Neural cell (in vitro differentiated cells): ENCODE data around the gene LMF2. TPM values are rescaled to one million over a fixed set of nuclear protein-coding genes. Genes with fewer than 3 reads are reported as not detected.

Source experiments
- H2AFZ ChIP-seq: fragments of 200-600, 300-800 bp; sonication (generic), shearing (Covaris generic); 2 replicates; pipeline ENCODE4 v1.6.0; 2014; ENCODE audit warnings: low read depth, mild to moderate bottlenecking, antibody characterized with exemption, low read length, moderate library complexity
- H3F3A ChIP-seq: fragments of 200-600 bp; shearing (Covaris generic); 2 replicates; pipeline ENCODE4 v1.6.1; 2016; ENCODE audit warnings: mild to moderate bottlenecking, moderate library complexity, mixed read lengths, antibody characterized with exemption, low read length; ENCODE audit not compliant: insufficient read depth, poor library complexity, severe bottlenecking
- H3K27ac ChIP-seq: fragments of 200-600, 300-800 bp; sonication (generic), shearing (Covaris generic); 2 replicates; pipeline ENCODE4 v1.5.1; 2014; ENCODE audit warnings: mild to moderate bottlenecking, low read length, moderate library complexity
- H3K27me3 ChIP-seq: fragments of 300-800, 200-600 bp; sonication (generic), shearing (Covaris generic); 2 replicates; pipeline ENCODE4 v1.6.0; 2014; ENCODE audit warnings: mild to moderate bottlenecking, low read depth, low read length, moderate library complexity; ENCODE audit not compliant: insufficient read depth
- H3K36me3 ChIP-seq: fragments of 300-800, 200-600 bp; sonication (generic), shearing (Covaris generic); 2 replicates; pipeline ENCODE4 v1.5.1; 2014; ENCODE audit warnings: mild to moderate bottlenecking, antibody characterized with exemption, low read length, moderate library complexity; ENCODE audit not compliant: insufficient read depth
- H3K4me2 ChIP-seq: fragments of 300-800, 200-600 bp; sonication (generic), shearing (Covaris generic); 2 replicates; pipeline ENCODE4 v1.6.0; 2014; ENCODE audit warnings: mild to moderate bottlenecking, low read length
- H3K4me3 ChIP-seq: fragments of 300-800, 200-600 bp; sonication (generic), shearing (Covaris generic); 2 replicates; pipeline ENCODE4 v1.5.1; 2014; ENCODE audit warnings: mild to moderate bottlenecking, low read length, moderate library complexity
- H3K79me2 ChIP-seq: fragments of 200-600 bp; shearing (Covaris generic); replicated peaks from 2 replicates; pipeline ENCODE4 v1.6.0; 2014; ENCODE audit warnings: mild to moderate bottlenecking, low read length, moderate library complexity; ENCODE audit not compliant: insufficient read depth
- H3K9ac ChIP-seq: fragments of 300-800, 200-600 bp; sonication (generic), shearing (Covaris generic); 2 replicates; pipeline ENCODE4 v1.6.1; 2016; ENCODE audit warnings: mild to moderate bottlenecking, low read length, mixed read lengths
- H3K9me2 ChIP-seq: fragments of 200-600 bp; shearing (Covaris generic); 2 replicates; pipeline ENCODE4 v1.6.1; 2016; ENCODE audit warnings: mild to moderate bottlenecking, low read length, mixed read lengths; ENCODE audit not compliant: insufficient read depth
- H3K9me3 ChIP-seq: fragments of 200-600, 300-800 bp; sonication (generic), shearing (Covaris generic); 2 replicates; pipeline ENCODE4 v1.6.1; 2016; ENCODE audit warnings: mild to moderate bottlenecking, mixed run types, low read length, moderate library complexity, mixed read lengths
- H4K20me1 ChIP-seq: fragments of 200-600 bp; shearing (Covaris generic); 2 replicates; pipeline ENCODE4 v1.6.1; 2016; ENCODE audit warnings: mild to moderate bottlenecking, mixed run types; ENCODE audit not compliant: insufficient read depth
- CTCF ChIP-seq: fragments of 450-650 bp; IDR thresholded peaks from 2 replicates; pipeline ENCODE4 v1.5.1; 2014; ENCODE audit warnings: antibody characterized with exemption, mild to moderate bottlenecking, moderate library complexity; ENCODE audit not compliant: poor library complexity, severe bottlenecking
- EP300 ChIP-seq: fragments of 450-650 bp; conservative IDR thresholded peaks from 2 replicates; pipeline ENCODE4 v1.6.1; 2014; ENCODE audit warnings: antibody characterized with exemption, mild to moderate bottlenecking, moderate library complexity; ENCODE audit not compliant: poor library complexity, severe bottlenecking
- EZH2 ChIP-seq: fragments of 200-600, 300-800 bp; shearing (Covaris generic), sonication (generic); IDR thresholded peaks from 2 replicates; pipeline ENCODE4 v1.6.1; 2014; ENCODE audit warnings: antibody characterized with exemption, low read length, borderline replicate concordance, mild to moderate bottlenecking; ENCODE audit not compliant: insufficient read depth, poor library complexity, severe bottlenecking
- MXI1 ChIP-seq: fragments of 450-650 bp; conservative IDR thresholded peaks from 2 replicates; pipeline ENCODE4 v1.6.1; 2014; ENCODE audit warnings: antibody characterized with exemption, mild to moderate bottlenecking; ENCODE audit not compliant: poor library complexity, severe bottlenecking
- POLR2AphosphoS5 ChIP-seq: IDR thresholded peaks from 2 replicates; pipeline ENCODE4 v1.6.1; 2012
- RAD21 ChIP-seq: fragments of 450-650 bp; conservative IDR thresholded peaks from 2 replicates; pipeline ENCODE4 v1.6.1; 2014; ENCODE audit warnings: antibody characterized with exemption, mild to moderate bottlenecking, moderate library complexity
- REST ChIP-seq: IDR thresholded peaks from 2 replicates; pipeline ENCODE4 v1.6.1; 2012; ENCODE audit warnings: borderline replicate concordance
- SMC3 ChIP-seq: fragments of 450-650 bp; conservative IDR thresholded peaks from 2 replicates; pipeline ENCODE4 v1.6.1; 2014; ENCODE audit warnings: antibody characterized with exemption, mild to moderate bottlenecking, moderate library complexity; ENCODE audit not compliant: poor library complexity
- TAF1 ChIP-seq: IDR thresholded peaks from 2 replicates; pipeline ENCODE4 v1.6.1; 2012; ENCODE audit warnings: low read depth
- polyA plus RNA-seq: library from polyadenylated mRNA; depleted of rRNA; stranded (reverse); fragments of >200 nt; gene quantifications from 2 replicates; pipeline ENCODE4 v1.2.3, GENCODE V29; 2014

The LMF2 gene
- polyA plus RNA-seq, 1 donor from 2014 or later = 76.5 TPM

- peaks cover 13% of the 10 kb centered on the region for H3K27me3 ChIP-seq
- TF ChIP-seq RAD21 = no peak
- no peak for TF ChIP-seq SMC3
- no peak for TF ChIP-seq EP300
- no peak for TF ChIP-seq EZH2
- no peak for TF ChIP-seq REST
- no peak for TF ChIP-seq CTCF
- no peak for TF ChIP-seq MXI1
- TF ChIP-seq TAF1 = no peak
- no peak for TF ChIP-seq POLR2AphosphoS5
- no peaks in the 10 kb centered on the region for H3K36me3 ChIP-seq
- H3K9me2 ChIP-seq = no peaks in the 10 kb centered on the region
- H3K4me2 ChIP-seq = no peak overlapping the region
- H3K9me3 ChIP-seq = no peaks in the 10 kb centered on the region
- H4K20me1 ChIP-seq = no peaks in the 10 kb centered on the region
- H3K79me2 ChIP-seq = no peaks in the 10 kb centered on the region
- no peak overlapping the region for H3K9ac ChIP-seq
- H3K27ac ChIP-seq = no peak overlapping the region
- no peak overlapping the region for H2AFZ ChIP-seq
- H3F3A ChIP-seq = no peaks in the 10 kb centered on the region
- no peak overlapping the region for H3K4me3 ChIP-seq
Measured at GRCh38 chr22:50548040-50548920, 40.8 kb upstream of the LMF2 start.

DNA sequence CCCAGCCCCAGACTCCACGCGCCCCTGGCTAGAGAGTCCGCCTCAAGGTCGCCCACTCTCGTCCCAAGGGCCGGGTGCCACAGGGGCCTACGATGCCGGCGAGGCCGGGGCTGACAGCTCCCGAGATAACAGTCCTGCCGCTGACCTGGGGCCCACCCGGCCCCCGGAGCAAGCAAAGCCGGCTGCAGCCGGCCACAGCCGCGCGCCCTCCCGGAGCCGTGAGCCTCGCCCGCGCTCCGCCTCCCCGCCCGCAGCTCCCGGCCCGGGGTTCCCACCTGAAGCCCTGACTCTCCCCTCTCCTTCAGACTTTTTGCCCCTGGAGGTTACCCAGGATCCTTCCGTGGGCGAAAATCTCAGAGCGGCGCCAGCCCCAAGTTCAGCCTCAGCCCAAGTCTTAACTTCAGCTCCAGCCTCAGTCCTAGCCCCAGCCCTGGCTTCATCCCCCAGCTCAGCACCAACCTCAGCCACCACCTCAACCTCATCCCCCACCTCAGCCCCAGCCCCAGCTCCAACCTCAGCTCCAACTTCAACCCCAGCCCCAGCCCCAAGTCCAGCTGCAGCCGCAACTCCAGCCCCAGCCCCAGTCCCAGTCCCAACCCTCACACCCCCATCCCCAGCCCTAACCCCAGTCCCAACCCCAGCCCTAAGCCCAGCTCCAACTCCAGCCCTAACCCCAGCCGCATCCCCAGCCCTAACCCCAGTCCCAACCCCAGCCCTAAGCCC, 39.9 kb upstream of the LMF2 start:
- Histone ChIP-seq H3K27me3 (peaks cover 13% of the 10 kb centered on the region), H3K9me2 (no peaks in the 10 kb centered on the region), H4K20me1 (no peaks in the 10 kb centered on the region), H3K4me3 (no peak overlapping the region), H2AFZ (no peak overlapping the region), H3F3A (no peaks in the 10 kb centered on the region), H3K9me3 (no peaks in the 10 kb centered on the region), H3K36me3 (no peaks in the 10 kb centered on the region), H3K4me2 (no peak overlapping the region), H3K27ac (no peak overlapping the region), H3K79me2 (no peaks in the 10 kb centered on the region), H3K9ac (no peak overlapping the region)
- TF ChIP-seq REST (no peak), TAF1 (no peak), EZH2 (no peak)
